HepG2 (cell line): ENCODE data around the gene GNPDA2. TPM values are rescaled to one million over a fixed set of nuclear protein-coding genes. Genes with fewer than 3 reads are reported as not detected.
"Not testable (repeated sequence)": the region's sequence is repeated elsewhere in the genome, so short reads cannot be mapped to it uniquely, and the experiment has no call there.

ENCODE experiments used
- ATAC-seq: fragments of 200-7000 bp; cut with Tn5 transposase; 3 replicates; pipeline ENCODE4 v1.9.1; 2020; ENCODE audit warnings: mild to moderate bottlenecking, moderate library complexity
- BruUV-seq: library from RNA; stranded (reverse); fragments of 400-500 nt; replicated peaks from 2 replicates; lab custom pipeline; 2021; lab: Mats Ljungman, UMichigan
- CTCF ChIA-PET: fragments of 300-600 bp; formaldehyde crosslinking; extraction: SDS; loops from one replicate; lab custom pipeline; 2021; ENCODE audit warnings: low total read pairs, inconsistent platforms, low intra/inter-chr PET ratio; lab: Yijun Ruan, JAX
- POLR2A ChIA-PET: fragments of 350-600 bp; sonication (Branson Sonifier 250); formaldehyde crosslinking; loops from one replicate; lab custom pipeline; 2020; ENCODE audit warnings: antibody characterized with exemption, inconsistent platforms; lab: Yijun Ruan, JAX
- DNase-seq: peaks from one replicate; pipeline ENCODE4 v3.0.0-alpha.2; 2015; ENCODE audit warnings: low spot score
- FAIRE-seq: peaks from 3 replicates; lab custom pipeline; 2011; peaks lifted over from hg19 to GRCh38; lab: Jason Lieb, UNC
- H2AFZ ChIP-seq: one replicate; pipeline ENCODE4 v1.6.1; 2011; ENCODE audit warnings: low read length, inconsistent platforms
- H3K27ac ChIP-seq: fragments of 300-600 bp; 3 replicates; pipeline ENCODE4 v1.8.0; 2011; ENCODE audit warnings: mixed run types, mild to moderate bottlenecking, mixed read lengths, low read length, inconsistent platforms; ENCODE audit not compliant: insufficient read depth; ENCODE audit errors: extremely low read length
- H3K27me3 ChIP-seq, 2 experiments: fragments of 200-600 bp in 1 of 2; 2 replicates in 1 of 2; 3 replicates in 1 of 2; pipeline versions ENCODE4 v1.6.0 to v1.8.0; 2011; ENCODE audit warnings: low read length in 2 of 2, mild to moderate bottlenecking in 2 of 2, moderate library complexity in 2 of 2, inconsistent platforms in 1 of 2; ENCODE audit not compliant: insufficient read depth in 2 of 2, control insufficient read depth in 1 of 2
- H3K36me3 ChIP-seq, 2 experiments: fragments of 200-600 bp in 1 of 2; replicated peaks in 1 of 2; 2 replicates in 1 of 2; 3 replicates in 1 of 2; pipeline versions ENCODE4 v1.5.1 to v1.8.0; 2011; ENCODE audit warnings: low read length in 2 of 2, inconsistent platforms in 1 of 2; ENCODE audit not compliant: insufficient read depth in 2 of 2, control insufficient read depth in 1 of 2
- H3K4me1 ChIP-seq: 2 replicates; pipeline ENCODE4 v1.5.1; 2012; ENCODE audit warnings: low read length, inconsistent platforms; ENCODE audit not compliant: insufficient read depth
- H3K4me2 ChIP-seq: 2 replicates; pipeline ENCODE4 v1.6.0; 2011; ENCODE audit warnings: low read depth, low read length, inconsistent platforms
- H3K4me3 ChIP-seq, 3 experiments: fragments of 200-600 bp in 1 of 3; sonication (generic), shearing (Covaris generic) in 1 of 3; replicated peaks in 1 of 3; 2 replicates each; pipeline ENCODE4 v1.5.1; 2011 to 2016; ENCODE audit warnings: low read length in 3 of 3, inconsistent platforms in 2 of 3, low read depth in 2 of 3, mild to moderate bottlenecking in 2 of 3, control low read depth in 1 of 3, mixed read lengths in 1 of 3; ENCODE audit not compliant: insufficient read depth in 1 of 3
- H3K79me2 ChIP-seq: one replicate; pipeline ENCODE4 v1.6.1; 2011; ENCODE audit warnings: low read length, inconsistent platforms; ENCODE audit not compliant: insufficient read depth
- H3K9ac ChIP-seq: 2 replicates; pipeline ENCODE4 v1.6.0; 2011; ENCODE audit warnings: mild to moderate bottlenecking, low read depth, low read length, inconsistent platforms; ENCODE audit not compliant: insufficient read depth
- H3K9me3 ChIP-seq: 2 replicates; pipeline ENCODE4 v1.5.1; 2012; ENCODE audit warnings: mild to moderate bottlenecking, low read length
- H4K20me1 ChIP-seq: 2 replicates; pipeline ENCODE4 v1.6.0; 2011; ENCODE audit warnings: inconsistent platforms, mild to moderate bottlenecking, low read length, moderate library complexity; ENCODE audit not compliant: insufficient read depth
- CREM ChIP-seq, 2 experiments: sonication (generic) in 1 of 2; formaldehyde crosslinking in 1 of 2; IDR thresholded peaks; 2 replicates each; pipeline versions ENCODE4 v1.4.0 to v1.6.1; 2016 to 2020; ENCODE audit warnings: antibody characterized with exemption in 1 of 2, mild to moderate bottlenecking in 1 of 2, missing genetic modification reagents in 1 of 2
- MTF1 ChIP-seq: sonication (generic); formaldehyde crosslinking; IDR thresholded peaks from 2 replicates; pipeline ENCODE4 v1.5.0; 2020; ENCODE audit warnings: missing genetic modification reagents
- SOX13 ChIP-seq, 3 experiments: fragments of 450-650 bp in 1 of 3; sonication (generic) in 1 of 3; formaldehyde crosslinking in 1 of 3; IDR thresholded peaks in 2 of 3; conservative IDR thresholded peaks in 1 of 3; 2 replicates each; pipeline versions ENCODE4 v1.5.0 to v1.6.1; 2016 to 2020; ENCODE audit warnings: antibody characterized with exemption in 1 of 3, mild to moderate bottlenecking in 1 of 3, missing compliant biosample characterization in 1 of 3, missing genetic modification reagents in 1 of 3, moderate library complexity in 1 of 3
- SOX5 ChIP-seq: IDR thresholded peaks from 2 replicates; pipeline ENCODE4 v1.6.1; 2016; ENCODE audit warnings: borderline replicate concordance
- ZNF205 ChIP-seq: IDR thresholded peaks from 2 replicates; pipeline ENCODE4 v1.6.1; 2018; ENCODE audit warnings: missing biosample characterization, missing genetic modification reagents
- ZNF274 ChIP-seq: sonication (generic); formaldehyde crosslinking; IDR thresholded peaks from 2 replicates; pipeline ENCODE4 v1.5.1; 2020; ENCODE audit warnings: mild to moderate bottlenecking, missing genetic modification reagents
- ZNF816 ChIP-seq: sonication (generic); formaldehyde crosslinking; IDR thresholded peaks from 2 replicates; pipeline ENCODE4 v1.8.0; 2022; ENCODE audit warnings: missing genetic modification reagents, mild to moderate bottlenecking, borderline replicate concordance
- WGBS: methylation state at CpG from one replicate; pipeline ENCODE4 v1.1.6; 2017; ENCODE audit warnings: low lambda C conversion rate; 5-methylcytosine and 5-hydroxymethylcytosine counted together
- in situ Hi-C: cut with HindIII; loops from 2 replicates; pipeline ENCODE4 v1.10.0; 2017; ENCODE audit warnings: low pct_unique_long_range_greater_than_20kb; ENCODE audit not compliant: extremely low pct_ligation_motif_present
- intact Hi-C: fragments of 100-400 bp; cut with micrococcal nuclease; formaldehyde crosslinking; loops from one replicate; pipeline ENCODE4 v1.10.0; 2022; ENCODE audit not compliant: unreplicated experiment
- polyA plus RNA-seq, 8 experiments: library from polyadenylated mRNA; depleted of rRNA in 3 of 8; stranded (reverse) in 7 of 8; unstranded in 1 of 8; fragments of >200 nt; fragmentation: Illumina TruSeq in 4 of 8; extraction: Trizol in 4 of 8; gene quantifications; 2 replicates each; pipeline versions ENCODE4 v1.2.1 to v1.2.3, GENCODE V29; 2011 to 2016; ENCODE audit warnings: low read depth in 4 of 8, missing spikeins in 1 of 8, mixed read lengths in 1 of 8; ENCODE audit not compliant: insufficient read depth in 1 of 8
- total RNA-seq, 5 experiments: library from RNA; depleted of rRNA; stranded (reverse); fragments of >200 nt; fragmentation: Illumina TruSeq; extraction: Trizol; gene quantifications; 2 replicates each; pipeline ENCODE4 v1.2.3, GENCODE V29; 2016; ENCODE audit warnings: low read depth in 1 of 5
- TF ChIP-seq, protein P1 (sequence below): sonication (generic); formaldehyde crosslinking; IDR thresholded peaks from 2 replicates; pipeline ENCODE4 v1.9.0; 2022; ENCODE audit warnings: missing genetic modification reagents, mild to moderate bottlenecking, borderline replicate concordance
- TF ChIP-seq, protein P2 (sequence below): sonication (generic); formaldehyde crosslinking; IDR thresholded peaks from 2 replicates; pipeline ENCODE4 v1.9.0; 2022; ENCODE audit warnings: low read depth, missing genetic modification reagents

The GNPDA2 gene
- total and polyA plus RNA-seq, 2 of the 13 experiments (the other 11 are each of a cell fraction or from before 2014, with no cell fraction given): 5.4 to 9.0 TPM

DNA sequence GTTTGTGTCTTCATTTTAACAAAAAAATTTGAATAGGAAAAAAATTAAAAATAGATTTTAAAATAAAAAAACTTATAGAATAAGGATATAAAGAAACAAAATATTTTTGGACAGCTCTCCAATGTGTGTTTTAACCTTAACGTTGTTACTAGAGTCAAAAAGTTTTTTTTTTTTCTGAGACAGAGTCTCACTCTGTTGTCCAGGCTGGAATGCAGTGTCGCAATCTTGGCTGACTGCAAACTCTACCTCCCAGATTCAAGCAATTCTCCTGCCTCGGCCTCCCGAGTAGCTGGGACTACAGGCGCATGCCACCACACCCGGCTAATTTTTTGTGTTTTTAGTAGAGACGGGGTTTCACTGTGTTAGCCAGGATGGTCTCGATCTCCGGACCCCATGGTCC, 2.3 kb upstream of the GNPDA2 start:
- H3K9ac ChIP-seq, DNase-seq, BruUV-seq, H3K9me3 ChIP-seq, H3K27me3 ChIP-seq, intact Hi-C loops, H3K4me3 ChIP-seq, H2AFZ ChIP-seq, H3K79me2 ChIP-seq, FAIRE-seq, H3K36me3 ChIP-seq, H3K4me2 ChIP-seq, H3K27ac ChIP-seq, CTCF ChIA-PET, in situ Hi-C loops, ATAC-seq, H4K20me1 ChIP-seq: not testable (repeated sequence)
- POLR2A ChIA-PET: interaction anchor here (3.5 kb wide), 1 partner anchor 50 kb away, joined by 27 read pairs; the partner anchor contains the start of gene GUF1
- WGBS: 64% methylated on average over 9 of the region's 9 CpGs
- peaks cover 16% of the 10 kb centered on the region; the same call in 1 of the 2 replicates for H3K4me1 ChIP-seq

DNA sequence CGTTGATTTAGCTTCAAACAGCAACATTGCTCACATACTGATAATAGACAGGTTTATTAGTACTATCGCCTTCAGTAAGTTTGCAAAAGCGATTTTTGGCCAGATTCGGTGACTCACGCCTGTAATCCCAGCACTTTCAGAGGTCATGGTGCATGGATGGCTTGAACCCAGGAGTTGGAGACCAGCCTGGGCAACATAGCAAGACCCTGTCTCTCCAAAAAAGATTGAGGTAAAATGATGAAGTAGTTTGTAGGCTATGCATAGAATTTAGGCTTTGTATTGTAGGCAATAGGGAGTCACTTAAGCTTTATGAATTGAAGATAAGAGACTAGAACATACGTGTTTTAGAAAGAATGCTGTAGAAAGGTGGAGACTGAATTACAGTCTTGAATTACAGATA, 1.1 kb upstream of the GNPDA2 start:
- no peaks in the 10 kb centered on the region for H3K36me3 ChIP-seq
- H3K9ac ChIP-seq: no peak overlapping the region
- peak overlapping the region; percentile 91; the same call in 1 of the 2 replicates for H3K4me2 ChIP-seq
- no peak overlapping the region for H3K4me3 ChIP-seq
- no peaks in the 10 kb centered on the region; a peak in 1 of 5 replicates for H3K27me3 ChIP-seq
- peaks cover 9% of the 10 kb centered on the region for H3K79me2 ChIP-seq
- FAIRE-seq (no peak), DNase-seq (no peak), ATAC-seq (no peak)
- H3K27ac ChIP-seq: no peak overlapping the region
- no peaks in the 10 kb centered on the region for H3K9me3 ChIP-seq
- CTCF ChIA-PET: no interaction called here
- WGBS: 70% methylated on average over 6 of the region's 6 CpGs
- BruUV-seq: no TSS peak
- H4K20me1 ChIP-seq: no peaks in the 10 kb centered on the region
- POLR2A ChIA-PET: interaction anchor here (2.3 to 3.5 kb wide), 2 partner anchors 10 to 49 kb away, joined by 13 to 27 read pairs; partner anchors contain the start of gene GUF1
- H3K4me1 ChIP-seq: peaks cover 16% of the 10 kb centered on the region; the same call in 1 of the 2 replicates
- in situ Hi-C loops (no loop called here), intact Hi-C loops (no loop called here)
- H2AFZ ChIP-seq: peak overlapping the region; percentile 99
- TF ChIP-seq, protein P1, sequence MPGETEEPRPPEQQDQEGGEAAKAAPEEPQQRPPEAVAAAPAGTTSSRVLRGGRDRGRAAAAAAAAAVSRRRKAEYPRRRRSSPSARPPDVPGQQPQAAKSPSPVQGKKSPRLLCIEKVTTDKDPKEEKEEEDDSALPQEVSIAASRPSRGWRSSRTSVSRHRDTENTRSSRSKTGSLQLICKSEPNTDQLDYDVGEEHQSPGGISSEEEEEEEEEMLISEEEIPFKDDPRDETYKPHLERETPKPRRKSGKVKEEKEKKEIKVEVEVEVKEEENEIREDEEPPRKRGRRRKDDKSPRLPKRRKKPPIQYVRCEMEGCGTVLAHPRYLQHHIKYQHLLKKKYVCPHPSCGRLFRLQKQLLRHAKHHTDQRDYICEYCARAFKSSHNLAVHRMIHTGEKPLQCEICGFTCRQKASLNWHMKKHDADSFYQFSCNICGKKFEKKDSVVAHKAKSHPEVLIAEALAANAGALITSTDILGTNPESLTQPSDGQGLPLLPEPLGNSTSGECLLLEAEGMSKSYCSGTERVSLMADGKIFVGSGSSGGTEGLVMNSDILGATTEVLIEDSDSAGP (CRISPR knock-in tag): no peak
- no peak for TF ChIP-seq CREM (IDR thresholded peaks at IDR 0.05)
- TF ChIP-seq CREM (CRISPR knock-in tag; IDR thresholded peaks at IDR 0.05): no peak
- no peak for TF ChIP-seq SOX5 (CRISPR knock-in tag)
- TF ChIP-seq SOX13 (IDR thresholded peaks at IDR 0.05): no peak
- TF ChIP-seq SOX13 (CRISPR knock-in tag; conservative IDR thresholded peaks at IDR 0.05 in 1 of 2, IDR thresholded peaks at IDR 0.05 in 1 of 2): no peak
- TF ChIP-seq, protein P2, sequence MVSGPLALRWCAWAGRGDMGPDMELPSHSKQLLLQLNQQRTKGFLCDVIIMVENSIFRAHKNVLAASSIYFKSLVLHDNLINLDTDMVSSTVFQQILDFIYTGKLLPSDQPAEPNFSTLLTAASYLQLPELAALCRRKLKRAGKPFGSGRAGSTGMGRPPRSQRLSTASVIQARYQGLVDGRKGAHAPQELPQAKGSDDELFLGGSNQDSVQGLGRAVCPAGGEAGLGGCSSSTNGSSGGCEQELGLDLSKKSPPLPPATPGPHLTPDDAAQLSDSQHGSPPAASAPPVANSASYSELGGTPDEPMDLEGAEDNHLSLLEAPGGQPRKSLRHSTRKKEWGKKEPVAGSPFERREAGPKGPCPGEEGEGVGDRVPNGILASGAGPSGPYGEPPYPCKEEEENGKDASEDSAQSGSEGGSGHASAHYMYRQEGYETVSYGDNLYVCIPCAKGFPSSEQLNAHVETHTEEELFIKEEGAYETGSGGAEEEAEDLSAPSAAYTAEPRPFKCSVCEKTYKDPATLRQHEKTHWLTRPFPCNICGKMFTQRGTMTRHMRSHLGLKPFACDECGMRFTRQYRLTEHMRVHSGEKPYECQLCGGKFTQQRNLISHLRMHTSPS (CRISPR knock-in tag): no peak
- no peak for TF ChIP-seq ZNF205 (CRISPR knock-in tag)
- no peak for TF ChIP-seq ZNF274
- TF ChIP-seq ZNF816 (CRISPR knock-in tag): no peak
- TF ChIP-seq MTF1: no peak
